IPS-20b (cell line): Measurements from ENCODE around the gene KIF16B.

Experiments used
- H3K27ac ChIP-seq: one replicate; pipeline ENCODE4 v1.5.1; 2013; ENCODE audit warnings: low read length
- H3K27me3 ChIP-seq: 2 replicates; pipeline ENCODE4 v1.6.1; 2013; ENCODE audit warnings: mild to moderate bottlenecking, low read length, inconsistent platforms; ENCODE audit not compliant: insufficient read depth
- H3K36me3 ChIP-seq: 2 replicates; pipeline ENCODE4 v1.6.1; 2013; ENCODE audit warnings: low read depth, mild to moderate bottlenecking, inconsistent platforms, low read length, moderate library complexity; ENCODE audit not compliant: insufficient read depth
- H3K4me1 ChIP-seq: 2 replicates; pipeline ENCODE4 v1.6.1; 2013; ENCODE audit warnings: mild to moderate bottlenecking, control low read depth, inconsistent platforms, low read length, moderate library complexity; ENCODE audit not compliant: insufficient read depth
- H3K4me3 ChIP-seq: 2 replicates; pipeline ENCODE4 v1.5.1; 2013; ENCODE audit warnings: mild to moderate bottlenecking, low read length, inconsistent platforms
- H3K9ac ChIP-seq: 2 replicates; pipeline ENCODE4 v1.6.1; 2013; ENCODE audit warnings: low read depth, mild to moderate bottlenecking, inconsistent platforms, low read length, moderate library complexity
- H3K9me3 ChIP-seq: 2 replicates; pipeline ENCODE4 v1.6.1; 2013; ENCODE audit warnings: mild to moderate bottlenecking, low read depth, low read length, inconsistent platforms; ENCODE audit not compliant: insufficient read depth

The KIF16B gene

DNA sequence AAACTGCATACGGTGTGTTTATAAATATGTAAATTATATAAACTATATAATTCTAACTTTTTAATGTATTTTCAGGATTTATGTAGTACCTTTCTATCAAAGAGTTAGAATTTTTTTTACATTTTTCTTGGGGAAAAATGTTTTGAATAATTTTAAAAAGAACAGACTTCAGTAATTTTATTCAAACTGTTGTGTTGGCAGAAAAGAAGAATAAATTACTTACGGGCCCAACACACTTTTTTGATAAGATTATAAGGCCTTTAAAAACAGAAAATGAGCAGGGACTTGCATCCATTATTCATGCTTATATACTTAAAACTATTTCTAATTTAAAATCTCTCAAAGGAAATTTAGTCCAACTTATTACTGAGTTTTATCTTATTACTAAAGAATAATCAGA is 58.2 kb downstream of the KIF16B start:
- Histone ChIP-seq H3K4me3 (no peak overlapping the region), H3K36me3 (peaks cover 6% of the 10 kb centered on the region; the same call in 1 of the 2 replicates), H3K4me1 (peaks cover 7% of the 10 kb centered on the region; the same call in 1 of the 2 replicates), H3K27ac (no peak overlapping the region), H3K27me3 (no peaks in the 10 kb centered on the region), H3K9me3 (no peaks in the 10 kb centered on the region), H3K9ac (no peak overlapping the region)

- Histone ChIP-seq H3K27me3 (no peaks in the 10 kb centered on the region), H3K9me3 (no peaks in the 10 kb centered on the region), H3K36me3 (peaks cover 6% of the 10 kb centered on the region; the same call in 1 of the 2 replicates), H3K4me3 (no peak overlapping the region), H3K27ac (no peak overlapping the region), H3K9ac (no peak overlapping the region), H3K4me1 (peaks cover 4% of the 10 kb centered on the region; the same call in 1 of the 2 replicates)
Measured at GRCh38 chr20:16514140-16514539, 59.1 kb downstream of the KIF16B start.

GRCh38 chr20:16505894-16506293 is 67.4 kb downstream of the KIF16B start:
- no peak overlapping the region for H3K27ac ChIP-seq
- H3K36me3 ChIP-seq, result peaks cover 17% of the 10 kb centered on the region
- H3K4me3 ChIP-seq, result no peak overlapping the region
- H3K9me3 ChIP-seq, result no peaks in the 10 kb centered on the region; the same call in 1 of the 2 replicates
- H3K27me3 ChIP-seq, result no peaks in the 10 kb centered on the region
- no peak overlapping the region for H3K9ac ChIP-seq
- H3K4me1 ChIP-seq, result no peaks in the 10 kb centered on the region

DNA sequence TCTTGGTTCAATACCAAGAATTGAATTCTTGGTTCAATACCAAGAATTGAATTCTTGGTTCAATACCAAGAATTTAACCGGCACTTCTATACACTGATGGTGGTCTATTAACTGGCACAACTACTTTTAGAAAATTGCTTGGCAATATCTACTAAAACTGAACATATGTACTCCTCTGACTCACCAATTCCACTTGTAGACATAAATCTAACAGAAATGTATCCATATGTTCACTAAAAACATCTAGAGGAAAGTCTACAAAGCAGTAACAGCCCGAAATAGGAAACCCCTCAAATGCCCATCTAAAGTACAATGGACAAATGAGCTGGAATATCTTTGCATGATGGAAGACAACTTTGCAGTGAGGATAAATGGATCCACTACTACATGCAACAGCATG is 71.9 kb downstream of the KIF16B start:
- Histone ChIP-seq H3K9ac (no peak overlapping the region), H3K9me3 (no peaks in the 10 kb centered on the region; the same call in 1 of the 2 replicates), H3K4me1 (peaks cover 2% of the 10 kb centered on the region; the same call in 1 of the 2 replicates), H3K4me3 (no peak overlapping the region), H3K27me3 (no peaks in the 10 kb centered on the region), H3K27ac (no peak overlapping the region), H3K36me3 (peaks cover 4% of the 10 kb centered on the region; the same call in 1 of the 2 replicates)

DNA sequence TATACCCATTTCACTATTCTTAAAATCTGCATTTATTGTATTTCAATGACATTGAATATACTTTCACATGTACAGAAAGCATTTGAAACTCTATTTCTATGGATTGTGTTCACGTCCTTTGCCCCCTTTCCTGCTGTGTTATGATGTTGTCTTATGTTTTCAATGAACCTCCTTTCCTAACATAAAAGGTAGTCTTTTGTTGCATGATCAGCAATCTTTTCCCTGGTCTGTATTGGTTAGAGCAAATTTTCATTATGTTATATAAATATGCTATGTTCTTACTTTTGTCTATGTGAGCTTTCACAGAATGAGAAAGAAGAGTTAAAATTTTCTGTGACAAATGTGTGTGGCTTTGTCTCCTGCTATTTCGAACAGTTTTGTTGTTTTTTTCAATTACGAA is 73.1 kb downstream of the KIF16B start:
- H3K4me1 ChIP-seq, result peaks cover 2% of the 10 kb centered on the region; the same call in 1 of the 2 replicates
- H3K27me3 ChIP-seq, result no peaks in the 10 kb centered on the region
- no peak overlapping the region for H3K4me3 ChIP-seq
- no peaks in the 10 kb centered on the region; the same call in 1 of the 2 replicates for H3K9me3 ChIP-seq
- H3K9ac ChIP-seq, result no peak overlapping the region
- H3K27ac ChIP-seq, result no peak overlapping the region
- peaks cover 4% of the 10 kb centered on the region; the same call in 1 of the 2 replicates for H3K36me3 ChIP-seq

- H3K9ac ChIP-seq, result no peak overlapping the region
- H3K4me1 ChIP-seq, result peaks cover 2% of the 10 kb centered on the region; the same call in 1 of the 2 replicates
- no peaks in the 10 kb centered on the region for H3K9me3 ChIP-seq
- H3K27ac ChIP-seq, result no peak overlapping the region
- H3K27me3 ChIP-seq, result no peaks in the 10 kb centered on the region
- peaks cover 4% of the 10 kb centered on the region; the same call in 1 of the 2 replicates for H3K36me3 ChIP-seq
- H3K4me3 ChIP-seq, result no peak overlapping the region
Measured at GRCh38 chr20:16498526-16499253, 74.6 kb downstream of the KIF16B start.

- H3K9me3 ChIP-seq, result no peaks in the 10 kb centered on the region
- H3K27me3 ChIP-seq, result no peaks in the 10 kb centered on the region
- no peak overlapping the region for H3K9ac ChIP-seq
- no peaks in the 10 kb centered on the region for H3K36me3 ChIP-seq
- H3K4me3 ChIP-seq, result no peak overlapping the region
- peaks cover 2% of the 10 kb centered on the region; the same call in 1 of the 2 replicates for H3K4me1 ChIP-seq
- no peak overlapping the region for H3K27ac ChIP-seq
Measured at GRCh38 chr20:16497896-16498295, 75.4 kb downstream of the KIF16B start.

DNA sequence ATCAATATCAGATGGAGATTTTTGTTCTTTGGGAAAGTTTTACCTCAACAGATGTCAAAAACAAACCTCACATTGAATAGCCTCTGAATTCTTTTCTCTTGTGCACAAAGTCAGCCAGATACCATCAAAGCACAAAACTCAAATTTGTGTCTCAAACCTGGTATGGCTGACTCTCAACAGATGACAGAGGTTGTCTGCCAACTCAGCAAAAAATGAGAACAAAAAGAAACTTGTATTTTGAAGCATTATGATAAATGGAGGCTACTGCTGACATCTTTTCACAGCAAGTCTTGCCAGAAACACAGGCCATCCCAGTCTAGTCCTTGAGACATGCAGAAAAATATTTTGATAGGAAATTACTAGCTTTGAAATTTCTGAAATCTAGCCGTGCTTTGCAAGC is 79.8 kb downstream of the KIF16B start:
- H3K9me3 ChIP-seq, result no peaks in the 10 kb centered on the region
- H3K27ac ChIP-seq, result no peak overlapping the region
- H3K4me1 ChIP-seq, result peaks cover 2% of the 10 kb centered on the region; the same call in 1 of the 2 replicates
- H3K27me3 ChIP-seq, result no peaks in the 10 kb centered on the region
- no peak overlapping the region for H3K4me3 ChIP-seq
- no peak overlapping the region for H3K9ac ChIP-seq
- peaks cover 4% of the 10 kb centered on the region; the same call in 1 of the 2 replicates for H3K36me3 ChIP-seq

GRCh38 chr20:16491294-16491905 is 81.8 kb downstream of the KIF16B start:
- no peaks in the 10 kb centered on the region for H3K9me3 ChIP-seq
- peaks cover 4% of the 10 kb centered on the region; the same call in 1 of the 2 replicates for H3K36me3 ChIP-seq
- no peak overlapping the region for H3K27ac ChIP-seq
- no peak overlapping the region for H3K9ac ChIP-seq
- no peaks in the 10 kb centered on the region for H3K27me3 ChIP-seq
- no peaks in the 10 kb centered on the region; the same call in 1 of the 2 replicates for H3K4me1 ChIP-seq
- no peak overlapping the region for H3K4me3 ChIP-seq

DNA sequence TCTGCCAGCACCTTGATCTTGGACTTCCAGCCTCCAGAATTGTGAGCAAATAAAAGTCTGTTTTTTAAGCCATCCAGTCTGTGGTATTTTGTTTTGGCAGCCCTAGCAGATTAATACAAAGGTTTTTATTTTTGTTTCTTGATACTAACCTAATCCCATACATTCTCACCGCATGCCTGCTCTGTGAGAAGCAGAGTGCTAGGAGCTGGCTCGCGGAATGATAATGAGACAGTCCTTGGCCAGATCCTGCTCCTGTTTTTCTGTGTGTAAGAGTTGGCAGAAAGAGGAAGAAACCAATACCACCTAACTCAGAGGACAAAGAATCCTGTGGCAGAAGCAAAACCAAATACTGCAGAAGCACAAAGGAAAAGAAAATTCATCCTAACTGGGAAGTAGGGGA is 82.6 kb downstream of the KIF16B start:
- no peaks in the 10 kb centered on the region for H3K27me3 ChIP-seq
- H3K4me1 ChIP-seq, result peaks cover 3% of the 10 kb centered on the region; the same call in 1 of the 2 replicates
- H3K9me3 ChIP-seq, result no peaks in the 10 kb centered on the region
- peaks cover 4% of the 10 kb centered on the region; the same call in 1 of the 2 replicates for H3K36me3 ChIP-seq
- no peak overlapping the region for H3K9ac ChIP-seq
- no peak overlapping the region for H3K4me3 ChIP-seq
- no peak overlapping the region for H3K27ac ChIP-seq

GRCh38 chr20:16488616-16489015 is 84.6 kb downstream of the KIF16B start:
- Histone ChIP-seq H3K4me1 (peaks cover 3% of the 10 kb centered on the region; the same call in 1 of the 2 replicates), H3K9me3 (no peaks in the 10 kb centered on the region), H3K27ac (no peak overlapping the region), H3K36me3 (peaks cover 4% of the 10 kb centered on the region; the same call in 1 of the 2 replicates), H3K4me3 (no peak overlapping the region), H3K9ac (no peak overlapping the region), H3K27me3 (no peaks in the 10 kb centered on the region)
